Tibial nerve (tissue), 3 donors: ENCODE measurements around the gene TMEM53.

Experiments used
- POLR2A ChIP-seq, 2 donors: fragments of 450-650 bp; IDR thresholded peaks; one replicate each; pipeline ENCODE4 v1.6.1; 2017; ENCODE audit warnings: antibody characterized with exemption in 2 of 2, mild to moderate bottlenecking in 2 of 2, moderate library complexity in 2 of 2
- TF ChIP-seq, protein P1 (sequence below), 5 experiments: fragments of 200-600 bp in 3 of 5; fragments of 450-650 bp in 2 of 5; sonication (generic) in 3 of 5; IDR thresholded peaks; one replicate each; pipeline ENCODE4 v1.5.1; 2016 to 2019; ENCODE audit warnings: antibody characterized with exemption in 5 of 5, mild to moderate bottlenecking in 3 of 5, moderate library complexity in 2 of 5

DNA sequence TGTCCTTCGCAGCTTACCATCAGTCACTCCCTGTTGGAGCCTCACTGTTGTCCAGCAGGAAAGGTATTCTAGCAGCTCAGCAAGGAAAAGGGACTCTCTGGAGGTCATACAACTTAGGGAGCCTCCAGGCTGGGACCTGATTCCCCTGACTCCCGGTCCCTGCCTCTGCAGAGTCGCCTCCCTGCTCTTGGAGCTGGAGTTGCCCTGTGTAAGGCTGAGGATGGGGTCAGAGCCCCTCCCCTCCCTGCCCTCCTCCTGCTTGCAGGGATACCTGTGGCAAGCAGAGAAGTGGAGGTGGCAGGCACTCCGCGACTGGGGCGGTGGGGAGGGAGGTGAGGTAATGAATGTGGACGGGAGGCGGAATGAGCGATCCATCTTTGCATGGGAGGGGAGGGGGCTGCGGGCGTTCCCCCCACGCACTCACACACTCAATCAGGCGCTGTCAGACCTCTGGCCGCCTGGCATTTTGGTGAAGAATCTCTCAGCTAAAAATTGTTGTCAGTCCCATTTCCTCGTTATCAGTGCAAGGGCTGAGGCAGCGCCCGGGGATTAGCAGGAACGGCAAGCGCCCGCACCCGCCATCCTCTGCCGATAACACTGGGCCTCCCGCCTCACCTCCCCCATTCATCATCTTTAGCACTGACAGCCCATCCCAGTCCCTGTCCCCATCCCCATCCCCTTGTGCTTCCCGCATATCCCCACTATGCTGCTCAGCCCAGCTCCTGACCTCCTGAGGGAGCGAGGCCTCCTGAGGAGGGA, 64.3 kb downstream of the TMEM53 start:
- TF ChIP-seq, protein P1, sequence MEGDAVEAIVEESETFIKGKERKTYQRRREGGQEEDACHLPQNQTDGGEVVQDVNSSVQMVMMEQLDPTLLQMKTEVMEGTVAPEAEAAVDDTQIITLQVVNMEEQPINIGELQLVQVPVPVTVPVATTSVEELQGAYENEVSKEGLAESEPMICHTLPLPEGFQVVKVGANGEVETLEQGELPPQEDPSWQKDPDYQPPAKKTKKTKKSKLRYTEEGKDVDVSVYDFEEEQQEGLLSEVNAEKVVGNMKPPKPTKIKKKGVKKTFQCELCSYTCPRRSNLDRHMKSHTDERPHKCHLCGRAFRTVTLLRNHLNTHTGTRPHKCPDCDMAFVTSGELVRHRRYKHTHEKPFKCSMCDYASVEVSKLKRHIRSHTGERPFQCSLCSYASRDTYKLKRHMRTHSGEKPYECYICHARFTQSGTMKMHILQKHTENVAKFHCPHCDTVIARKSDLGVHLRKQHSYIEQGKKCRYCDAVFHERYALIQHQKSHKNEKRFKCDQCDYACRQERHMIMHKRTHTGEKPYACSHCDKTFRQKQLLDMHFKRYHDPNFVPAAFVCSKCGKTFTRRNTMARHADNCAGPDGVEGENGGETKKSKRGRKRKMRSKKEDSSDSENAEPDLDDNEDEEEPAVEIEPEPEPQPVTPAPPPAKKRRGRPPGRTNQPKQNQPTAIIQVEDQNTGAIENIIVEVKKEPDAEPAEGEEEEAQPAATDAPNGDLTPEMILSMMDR (IDR thresholded peaks at IDR 0.05): no peak
- TF ChIP-seq POLR2A (IDR thresholded peaks at IDR 0.05): no peak
